Measurements from ENCODE around the gene FOXD1.

DNA sequence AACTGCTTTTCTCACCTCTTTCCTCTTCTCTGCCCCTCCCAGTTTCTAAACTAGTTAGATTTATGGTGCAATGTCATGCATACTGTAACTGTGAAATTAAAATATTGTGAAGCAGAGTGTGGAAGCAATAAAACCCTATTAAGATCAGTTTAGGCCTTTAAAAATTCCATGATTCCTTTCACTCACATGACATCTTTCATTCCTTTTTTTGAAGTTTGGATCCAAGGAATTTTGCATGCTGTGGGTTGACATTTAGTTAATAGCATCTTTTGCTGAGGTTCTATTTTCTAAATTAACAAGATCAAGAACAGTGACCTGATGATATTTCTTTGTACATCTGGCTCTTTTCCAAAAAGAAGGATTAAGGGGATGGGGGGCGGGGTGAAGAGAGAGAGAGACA is 13.7 kb downstream of the FOXD1 start:
- TF ChIP-seq, protein P1, sequence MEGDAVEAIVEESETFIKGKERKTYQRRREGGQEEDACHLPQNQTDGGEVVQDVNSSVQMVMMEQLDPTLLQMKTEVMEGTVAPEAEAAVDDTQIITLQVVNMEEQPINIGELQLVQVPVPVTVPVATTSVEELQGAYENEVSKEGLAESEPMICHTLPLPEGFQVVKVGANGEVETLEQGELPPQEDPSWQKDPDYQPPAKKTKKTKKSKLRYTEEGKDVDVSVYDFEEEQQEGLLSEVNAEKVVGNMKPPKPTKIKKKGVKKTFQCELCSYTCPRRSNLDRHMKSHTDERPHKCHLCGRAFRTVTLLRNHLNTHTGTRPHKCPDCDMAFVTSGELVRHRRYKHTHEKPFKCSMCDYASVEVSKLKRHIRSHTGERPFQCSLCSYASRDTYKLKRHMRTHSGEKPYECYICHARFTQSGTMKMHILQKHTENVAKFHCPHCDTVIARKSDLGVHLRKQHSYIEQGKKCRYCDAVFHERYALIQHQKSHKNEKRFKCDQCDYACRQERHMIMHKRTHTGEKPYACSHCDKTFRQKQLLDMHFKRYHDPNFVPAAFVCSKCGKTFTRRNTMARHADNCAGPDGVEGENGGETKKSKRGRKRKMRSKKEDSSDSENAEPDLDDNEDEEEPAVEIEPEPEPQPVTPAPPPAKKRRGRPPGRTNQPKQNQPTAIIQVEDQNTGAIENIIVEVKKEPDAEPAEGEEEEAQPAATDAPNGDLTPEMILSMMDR (conservative IDR thresholded peaks at IDR 0.05; ENCODE audit: low read depth, low read length): no peak
- no peak for TF ChIP-seq POLR2A (IDR thresholded peaks at IDR 0.05; ENCODE audit: low read depth, low read length)
- TF ChIP-seq RAD21 (IDR thresholded peaks at IDR 0.05; ENCODE audit: low read length): no peak
- TF ChIP-seq SMC3 (IDR thresholded peaks at IDR 0.05; ENCODE audit: low read depth, low read length): no peak
- TF ChIP-seq, protein P2, sequence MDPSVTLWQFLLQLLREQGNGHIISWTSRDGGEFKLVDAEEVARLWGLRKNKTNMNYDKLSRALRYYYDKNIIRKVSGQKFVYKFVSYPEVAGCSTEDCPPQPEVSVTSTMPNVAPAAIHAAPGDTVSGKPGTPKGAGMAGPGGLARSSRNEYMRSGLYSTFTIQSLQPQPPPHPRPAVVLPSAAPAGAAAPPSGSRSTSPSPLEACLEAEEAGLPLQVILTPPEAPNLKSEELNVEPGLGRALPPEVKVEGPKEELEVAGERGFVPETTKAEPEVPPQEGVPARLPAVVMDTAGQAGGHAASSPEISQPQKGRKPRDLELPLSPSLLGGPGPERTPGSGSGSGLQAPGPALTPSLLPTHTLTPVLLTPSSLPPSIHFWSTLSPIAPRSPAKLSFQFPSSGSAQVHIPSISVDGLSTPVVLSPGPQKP (IDR thresholded peaks at IDR 0.05; ENCODE audit: borderline replicate concordance, low read depth, low read length): no peak
- no peak for TF ChIP-seq RCOR1 (IDR thresholded peaks at IDR 0.05; ENCODE audit: insufficient replicate concordance, low read length)

Measured in IMR-90 (cell line).